Amygdala (tissue), 56 donors: Measurements from ENCODE around the gene DCXR.

Source experiments
- DNase-seq, 56 donors: peaks; one replicate each; lab custom pipeline; 2025; lab: John Stamatoyannopoulos, UW

The DCXR gene

DNA sequence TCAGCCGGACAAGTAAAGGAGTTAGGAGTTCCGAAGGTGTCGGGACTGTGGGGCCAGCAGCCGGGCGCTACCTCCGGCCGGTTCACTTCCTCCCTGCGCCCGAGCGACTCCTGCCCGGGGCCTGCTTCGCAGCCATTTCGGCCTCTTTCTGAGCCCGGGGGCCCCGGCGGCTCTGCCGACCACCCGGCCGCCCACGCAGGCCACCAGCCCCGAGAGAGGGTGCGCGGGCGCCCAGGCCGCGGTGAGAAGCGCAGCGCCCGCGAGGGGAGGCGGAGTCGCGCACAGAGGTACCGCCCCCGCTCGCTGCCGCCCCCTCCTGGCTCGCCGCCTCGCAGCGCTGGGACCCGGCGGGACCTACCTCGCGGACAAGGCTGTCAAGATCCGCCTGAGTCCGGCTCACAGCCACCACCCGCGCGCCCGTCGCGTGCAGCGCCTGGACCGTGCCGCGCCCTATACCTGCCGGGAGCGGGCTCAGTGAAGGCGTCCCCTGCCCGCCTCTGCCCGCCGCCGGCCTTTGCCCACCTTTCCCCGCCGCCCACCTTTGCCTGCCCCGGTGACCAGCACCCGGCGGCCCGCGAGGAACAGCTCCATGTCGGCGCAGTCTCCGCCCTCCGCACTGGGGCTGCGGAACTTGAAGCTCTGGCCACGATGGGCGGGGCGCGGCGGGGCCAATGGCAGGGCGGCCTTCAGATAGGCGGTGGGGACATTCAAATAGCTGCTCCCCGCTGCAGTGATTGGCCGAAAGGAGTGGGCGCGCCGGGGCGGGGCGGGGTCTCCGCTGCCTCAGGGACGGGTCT, at the start of gene DCXR:
Gene DCXR, minus strand, starts transcription at position 606 of the 797 bp plus-strand sequence. Its CDS starts 15 bp downstream, at position 591.
- peak; percentile 67 to 99 (median 94) for DNase-seq

DNA sequence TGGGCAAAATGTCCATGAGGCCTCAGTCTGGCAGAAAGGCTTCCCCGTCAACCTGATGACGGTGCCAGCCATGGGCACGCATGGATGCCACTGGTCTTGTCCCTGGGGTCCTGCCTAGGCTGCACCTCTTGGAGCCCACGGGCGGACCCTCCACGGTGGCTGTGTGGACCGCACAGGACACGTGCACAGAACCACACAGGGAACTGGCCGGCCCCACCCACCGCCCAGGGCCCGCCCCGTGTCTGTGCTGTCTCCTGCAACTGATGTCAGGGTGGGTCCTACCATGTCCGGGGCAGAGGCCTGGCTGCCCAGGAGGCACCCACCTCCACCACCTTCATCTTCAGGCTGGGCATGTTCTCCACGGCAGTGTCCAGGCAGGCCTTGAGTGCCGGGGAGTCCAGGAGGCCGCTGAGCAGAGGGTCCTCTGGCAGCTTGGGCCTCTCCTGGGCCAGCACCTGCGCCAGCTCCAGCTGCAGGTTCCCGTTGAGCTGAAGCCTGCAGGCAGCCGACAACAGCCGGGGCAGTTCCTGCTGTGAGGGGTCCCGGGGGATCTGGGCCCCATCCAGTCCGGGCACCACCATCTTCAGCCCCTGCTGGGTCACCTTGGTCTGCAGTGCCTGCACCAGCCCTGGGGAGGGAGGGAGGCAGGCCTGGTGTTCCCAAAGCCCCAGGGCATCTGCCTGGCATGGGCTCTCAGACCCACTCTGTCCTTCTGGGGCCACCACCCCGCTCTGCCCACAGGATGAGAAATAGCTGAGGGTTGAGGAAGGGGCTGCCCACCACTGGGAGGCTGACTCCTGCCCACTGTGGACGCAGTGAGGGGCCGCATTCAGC, 48.7 kb upstream of the DCXR start:
- no peak for DNase-seq

GRCh38 chr17:82085031-82085861, 47.7 kb upstream of the DCXR start:
- DNase-seq = no peak

GRCh38 chr17:82084373-82085030, 47.0 kb upstream of the DCXR start:
- DNase-seq = no peak

DNA sequence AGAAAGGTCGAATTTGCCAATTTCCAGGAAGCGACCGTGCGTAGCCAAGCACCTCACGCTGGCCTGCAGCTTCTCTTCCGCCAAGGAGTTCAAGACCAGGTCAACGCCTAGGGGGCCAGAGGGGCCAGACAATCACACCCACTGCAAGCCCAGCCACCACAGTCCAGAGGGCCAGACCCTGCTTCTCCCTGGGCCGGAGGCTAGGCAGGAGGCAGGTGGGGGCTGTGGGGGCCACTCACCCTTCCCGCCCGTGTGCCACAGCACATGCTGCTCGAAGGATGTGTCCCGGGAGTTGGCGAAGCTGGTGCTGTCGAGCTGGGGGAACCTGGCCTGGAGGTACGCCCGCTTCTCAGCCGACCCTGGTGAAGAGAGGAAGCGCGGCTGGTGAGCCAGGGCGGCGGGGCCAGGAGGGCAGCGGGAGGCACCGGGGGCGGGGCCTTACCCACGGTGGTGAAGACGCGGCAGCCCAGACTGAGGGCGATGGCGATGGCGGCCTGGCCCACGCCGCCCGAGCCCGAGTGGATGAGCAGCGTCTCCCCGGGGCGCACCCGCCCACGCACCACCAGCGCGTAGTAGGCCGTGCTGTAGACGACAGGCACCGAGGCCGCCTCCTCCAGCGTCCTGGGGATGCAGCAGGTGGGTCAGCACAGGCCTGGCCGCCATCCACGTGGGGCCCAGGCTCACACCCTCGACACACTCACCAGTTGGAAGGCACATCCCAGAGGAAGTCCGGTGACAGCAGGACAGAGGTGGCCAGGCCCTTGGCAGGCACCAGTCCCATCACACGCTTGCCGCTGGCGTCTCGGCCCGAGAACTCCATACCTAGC, 46.2 kb upstream of the DCXR start:
- no peak for DNase-seq

GRCh38 chr17:82083009-82083408, 45.5 kb upstream of the DCXR start:
- no peak for DNase-seq

DNA sequence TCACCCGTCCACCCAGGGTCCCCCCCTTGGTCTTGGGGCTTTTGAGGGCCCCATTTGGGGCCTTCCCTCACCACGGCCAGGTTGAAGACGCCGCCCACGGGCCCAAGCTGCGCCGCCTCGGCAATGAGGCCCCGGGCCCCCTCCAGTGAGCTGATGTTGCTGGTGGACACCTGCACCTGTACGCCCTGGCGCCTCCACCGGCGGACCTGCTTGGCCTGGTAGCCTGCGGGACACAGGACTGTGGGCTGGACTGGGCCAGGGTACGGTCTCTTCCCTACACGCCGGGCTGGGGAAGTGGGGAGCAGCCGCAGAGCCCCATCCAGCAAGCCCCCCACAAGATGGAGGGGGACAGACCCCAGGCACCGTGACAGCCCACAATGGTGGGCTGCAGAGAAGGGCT, 45.0 kb upstream of the DCXR start:
- no peak for DNase-seq

DNA sequence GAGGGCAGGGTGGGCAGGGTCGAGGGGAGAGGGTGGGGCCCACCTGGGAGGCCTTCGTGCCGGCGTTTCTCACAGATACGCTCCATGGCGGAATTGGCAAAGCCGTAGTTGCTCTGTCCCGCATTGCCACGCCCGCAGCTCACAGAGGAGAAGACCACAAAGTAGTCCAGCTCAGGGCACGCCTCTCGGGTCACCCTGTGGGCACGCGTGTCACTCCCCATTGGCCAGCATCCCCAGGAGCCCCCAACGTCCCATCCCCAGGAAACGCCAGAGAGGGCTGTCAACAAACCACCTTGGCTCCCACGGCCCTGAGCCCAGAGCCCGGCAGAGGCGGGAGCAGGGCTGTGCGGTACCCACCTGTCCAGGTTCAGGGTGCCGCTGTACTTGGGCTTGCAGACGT, 44.5 kb upstream of the DCXR start:
- DNase-seq = no peak

- no peak for DNase-seq
Measured at GRCh38 chr17:82081546-82081945, 44.0 kb upstream of the DCXR start.

DNA sequence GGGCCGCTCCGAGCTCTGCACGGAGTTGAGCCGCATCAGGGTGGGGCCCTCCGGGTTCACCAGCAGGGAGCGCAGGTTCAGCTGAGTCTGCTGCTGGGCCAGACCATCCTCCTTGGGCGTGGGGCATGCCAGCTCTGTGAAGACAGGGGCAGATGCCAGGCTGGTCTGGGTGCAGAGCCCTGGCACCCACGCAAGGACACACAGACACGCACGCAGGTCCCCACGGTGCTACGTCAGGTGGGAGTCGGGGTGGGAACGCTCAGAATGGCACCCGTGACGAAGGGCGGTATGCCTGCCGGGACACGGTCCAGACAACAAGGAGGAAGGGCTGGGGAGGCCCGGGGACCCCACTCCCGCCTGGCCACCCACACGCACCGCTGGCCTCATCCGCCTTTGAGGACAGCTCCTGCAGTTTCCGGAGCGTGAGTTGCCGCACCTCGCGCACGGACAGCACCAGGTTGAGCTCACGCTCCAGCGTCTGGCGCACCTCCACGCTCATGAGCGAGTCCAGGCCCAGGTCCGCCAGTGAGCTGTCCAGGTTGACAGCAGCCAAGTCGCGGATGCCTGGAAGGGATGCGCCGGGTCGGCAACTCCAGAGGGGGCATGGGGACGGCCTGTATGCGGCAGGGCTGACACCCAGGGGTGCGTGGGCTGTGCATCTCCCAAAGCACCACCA, 43.4 kb upstream of the DCXR start:
- DNase-seq = no peak

DNA sequence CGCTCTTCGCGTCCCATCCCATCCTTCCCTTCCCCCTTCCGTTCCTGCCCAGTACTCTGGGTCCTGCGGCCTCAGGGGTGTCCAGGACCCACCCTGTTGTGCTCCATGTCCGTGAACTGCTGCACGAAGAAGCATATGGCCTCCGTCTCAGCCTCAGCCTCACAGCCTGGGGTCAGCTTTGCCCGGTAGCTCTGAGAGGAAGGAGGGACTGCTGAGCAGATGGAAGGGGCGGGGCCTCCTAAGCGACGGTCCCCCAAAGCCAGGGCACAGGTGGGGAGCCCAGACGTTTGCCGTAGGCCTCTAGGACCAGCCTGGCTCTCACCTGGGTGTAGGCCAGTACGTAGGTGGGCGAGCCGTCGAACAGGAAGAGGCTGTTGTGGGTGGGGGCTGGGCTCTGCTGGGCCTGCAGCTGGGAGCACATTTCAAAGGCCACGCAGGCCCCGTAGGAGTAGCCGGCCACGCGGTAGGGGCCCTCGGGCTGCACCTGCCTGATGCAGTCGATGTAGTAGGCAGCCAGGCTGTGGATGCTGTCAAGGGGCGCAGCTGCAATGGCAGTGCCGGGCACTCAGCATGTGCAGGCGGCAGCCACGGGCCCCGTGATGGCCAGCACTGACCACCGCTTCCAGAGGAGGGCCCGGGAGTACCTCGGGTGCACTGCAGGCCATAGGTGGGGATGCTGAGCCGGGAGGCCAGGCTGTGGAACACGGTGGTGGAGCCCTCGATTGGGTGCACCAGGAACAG, 42.7 kb upstream of the DCXR start:
- no peak for DNase-seq

DNA sequence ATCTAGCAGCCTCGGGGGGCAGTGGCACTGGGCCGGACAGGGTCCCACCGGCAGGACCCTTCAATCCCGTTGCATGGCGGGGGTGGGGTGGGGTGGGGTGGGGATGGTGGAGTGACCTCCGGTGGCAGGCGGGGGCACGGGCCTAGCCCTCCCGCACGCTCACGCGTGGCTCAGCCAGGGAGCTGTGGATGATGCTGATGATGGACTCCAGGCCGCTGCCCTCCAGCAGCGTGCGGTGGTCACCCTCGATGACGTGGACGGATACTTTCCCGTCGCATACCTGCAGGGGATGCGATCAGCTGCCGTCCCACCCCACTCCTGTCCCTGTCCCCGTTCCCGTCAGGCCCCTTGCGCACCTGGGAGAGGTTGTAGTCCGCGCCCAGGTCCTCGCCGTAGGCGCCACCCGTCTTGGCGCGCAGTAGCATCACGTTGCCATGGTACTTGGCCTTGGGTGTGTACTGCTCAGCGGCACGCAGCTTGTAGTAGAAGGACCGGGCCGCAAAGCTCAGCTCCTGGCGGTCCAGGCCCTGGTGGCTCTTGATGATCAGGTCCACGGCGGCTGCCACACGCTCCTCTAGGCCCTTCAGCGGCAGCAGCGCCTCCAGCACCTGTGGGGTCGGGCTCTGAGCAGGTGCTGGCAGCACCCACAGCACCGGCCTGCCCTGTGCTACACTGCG, 41.6 kb upstream of the DCXR start:
- DNase-seq = no peak

DNA sequence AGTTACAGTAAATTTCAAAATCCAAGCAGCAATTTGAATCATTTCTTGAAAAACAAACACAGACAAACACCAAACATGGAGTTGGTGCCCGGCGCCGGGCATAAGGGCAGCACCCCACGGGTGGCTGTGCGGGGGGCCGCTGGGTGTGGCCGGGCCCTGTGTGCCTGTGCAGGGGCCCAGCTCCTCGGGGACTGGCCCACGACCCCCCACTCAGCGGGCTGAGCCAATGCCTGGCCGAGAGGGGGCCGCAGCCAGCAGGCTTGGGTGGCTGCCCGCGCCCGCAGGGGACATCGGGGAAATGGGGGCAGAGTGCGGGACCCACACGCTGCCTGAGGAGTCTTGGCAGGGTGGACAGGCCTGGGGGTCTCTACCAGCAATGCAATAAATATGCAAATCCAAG, 40.9 kb upstream of the DCXR start:
- no peak for DNase-seq

GRCh38 chr17:82077617-82078358, 40.3 kb upstream of the DCXR start:
- DNase-seq = peak in 11 of 56 donors; percentile 5 to 47 (median 34)

DNA sequence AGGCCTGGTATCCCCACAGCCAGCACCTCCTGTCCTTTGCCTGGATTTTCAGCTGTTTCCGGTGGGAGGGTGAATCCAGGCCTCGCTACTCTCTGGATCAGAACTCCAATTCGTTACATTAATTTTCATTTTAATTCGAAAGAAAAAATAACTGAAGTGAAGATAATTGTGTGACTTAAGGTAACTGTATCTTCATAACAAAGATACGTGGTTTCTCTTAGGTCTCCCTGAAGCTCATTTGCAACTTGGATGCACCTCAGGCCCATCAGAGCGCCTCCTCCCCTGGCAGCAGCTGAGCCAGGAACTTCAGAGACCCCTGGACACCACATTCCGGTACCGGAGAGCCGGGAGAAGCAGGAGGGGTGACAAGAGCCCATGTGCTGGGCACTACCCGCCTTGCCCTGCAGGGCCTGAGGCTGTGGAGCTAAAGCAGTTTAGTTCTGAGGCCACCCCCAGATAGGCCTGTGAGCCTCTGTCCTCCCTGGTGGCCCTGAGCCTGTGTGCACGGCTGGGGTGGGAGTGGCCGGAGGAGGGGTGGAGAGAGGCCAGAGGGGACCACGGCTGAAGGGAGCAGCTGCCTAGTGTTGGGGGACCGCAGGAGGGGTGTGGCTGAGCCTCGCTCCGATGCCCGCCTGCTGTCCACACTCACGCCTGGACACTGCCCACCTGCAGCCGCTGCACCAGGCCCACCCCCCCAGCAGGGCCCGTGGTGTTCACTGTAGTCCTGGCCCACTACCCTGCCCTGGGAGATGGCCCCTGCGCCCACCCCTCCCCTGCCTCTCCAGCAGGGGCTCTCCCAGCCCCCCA, 39.5 kb upstream of the DCXR start:
- DNase-seq = no peak
